Hindlimb muscle (tissue), 1 donor: ENCODE results near the gene KLK7. TPM values are rescaled to one million over a fixed set of nuclear protein-coding genes. Genes with fewer than 3 reads are reported as not detected.
"Not testable (repeated sequence)": the region's sequence is repeated elsewhere in the genome, so short reads cannot be mapped to it uniquely, and the experiment has no call there.

Source experiments
- DNase-seq: peaks from one replicate; pipeline ENCODE4 v3.0.0-alpha.2; 2013
- polyA plus RNA-seq: library from polyadenylated mRNA; unstranded; fragments of 120-200 nt; gene quantifications from one replicate; pipeline ENCODE4 v1.2.1, GENCODE V29; 2013; ENCODE audit not compliant: insufficient read length

The KLK7 gene
- polyA plus RNA-seq, 1 donor, result not detected

GRCh38 chr19:50974702-50975556 is 8.8 kb downstream of the KLK7 start:
- DNase-seq, result no peak

GRCh38 chr19:50972795-50973376 is 10.8 kb downstream of the KLK7 start:
- DNase-seq, result no peak

GRCh38 chr19:50969810-50970209 is 13.9 kb downstream of the KLK7 start:
- DNase-seq, result not testable (repeated sequence)

- no peak for DNase-seq
Measured at GRCh38 chr19:50969413-50969760, 14.3 kb downstream of the KLK7 start, which contains the start of gene KLK6. Gene KLK6, minus strand, starts transcription at chr19:50969591. Its CDS starts 1,487 bp downstream, at chr19:50968104.

GRCh38 chr19:50968716-50969412 is 14.9 kb downstream of the KLK7 start:
- DNase-seq, result no peak

GRCh38 chr19:50967929-50968715 is 15.6 kb downstream of the KLK7 start:
- DNase-seq, result no peak

- DNase-seq, result no peak
Measured at GRCh38 chr19:50964266-50964665, 19.5 kb downstream of the KLK7 start.

GRCh38 chr19:50963381-50963780 is 20.3 kb downstream of the KLK7 start:
- no peak for DNase-seq

GRCh38 chr19:50962245-50962644 is 21.5 kb downstream of the KLK7 start:
- no peak for DNase-seq

- DNase-seq, result no peak
Measured at GRCh38 chr19:50959731-50960500, 23.8 kb downstream of the KLK7 start.

GRCh38 chr19:50957587-50957986 is 26.1 kb downstream of the KLK7 start:
- no peak for DNase-seq

GRCh38 chr19:50952910-50953309 is 30.8 kb downstream of the KLK7 start, which contains the start of gene KLK5:
Gene KLK5, minus strand, starts transcription at chr19:50953038. Its CDS starts 381 bp downstream, at chr19:50952657.
- no peak for DNase-seq

- DNase-seq, result no peak
Measured at GRCh38 chr19:50949861-50950260, 33.9 kb downstream of the KLK7 start.

- DNase-seq, result no peak
Measured at GRCh38 chr19:50947123-50947522, 36.6 kb downstream of the KLK7 start.

- no peak for DNase-seq
Measured at GRCh38 chr19:50944795-50945194, 38.9 kb downstream of the KLK7 start.

GRCh38 chr19:50943074-50943828 is 40.5 kb downstream of the KLK7 start:
- DNase-seq, result no peak

- no peak for DNase-seq
Measured at GRCh38 chr19:50939596-50939995, 44.1 kb downstream of the KLK7 start.

GRCh38 chr19:50933640-50934039 is 50.1 kb downstream of the KLK7 start:
- no peak for DNase-seq

- no peak for DNase-seq
Measured at GRCh38 chr19:50932690-50933083, 51.0 kb downstream of the KLK7 start.

GRCh38 chr19:50932018-50932689 is 51.6 kb downstream of the KLK7 start:
- no peak for DNase-seq
